GM18526 (cell line): Measurements from ENCODE around the gene PCSK5.

Experiments used
- POLR2A ChIP-seq: IDR thresholded peaks from 3 replicates; pipeline ENCODE4 v1.6.1; 2011; ENCODE audit not compliant: insufficient read length; ENCODE audit errors: extremely low read depth

The PCSK5 gene

GRCh38 chr9:75876999-75877640 lies 13.4 kb upstream of the PCSK5 start:
- TF ChIP-seq POLR2A, result no peak

- TF ChIP-seq POLR2A, result no peak
Measured at GRCh38 chr9:75878488-75878860, 12.0 kb upstream of the PCSK5 start.

- TF ChIP-seq POLR2A, result no peak
Measured at GRCh38 chr9:75880618-75881017, 9.9 kb upstream of the PCSK5 start.

GRCh38 chr9:75881761-75882160 lies 8.7 kb upstream of the PCSK5 start:
- no peak for TF ChIP-seq POLR2A

GRCh38 chr9:75885652-75886051 lies 4.8 kb upstream of the PCSK5 start:
- TF ChIP-seq POLR2A, result no peak

- TF ChIP-seq POLR2A, result no peak
Measured at GRCh38 chr9:75889577-75889976, 896 bp upstream of the PCSK5 start.

DNA sequence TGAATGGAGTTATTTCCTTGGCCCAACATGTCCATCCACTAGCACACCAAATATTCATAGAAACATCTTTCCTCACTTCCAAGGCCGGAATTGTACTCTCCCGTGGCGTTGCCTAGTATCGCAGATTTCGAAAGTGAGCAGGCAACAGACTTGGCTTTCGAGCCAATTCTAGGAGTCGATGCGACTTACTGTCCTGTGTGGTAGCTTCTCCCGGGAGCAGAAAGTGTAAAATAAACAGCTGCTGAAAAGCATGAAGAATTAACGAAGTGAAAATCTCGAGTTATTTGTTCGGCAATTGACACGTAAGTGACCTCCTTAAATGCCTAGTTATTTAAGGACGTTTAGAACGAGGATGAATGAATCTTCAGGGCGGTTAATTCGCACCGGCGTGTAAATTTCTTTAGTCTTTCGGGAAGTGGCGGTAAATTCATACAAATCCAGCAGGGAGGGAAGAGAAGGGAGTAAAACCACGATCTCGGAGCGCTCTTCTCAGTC lies 449 bp upstream of the PCSK5 start:
- TF ChIP-seq POLR2A, result no peak

- TF ChIP-seq POLR2A, result no peak
Measured at GRCh38 chr9:75891277-75891741, 836 bp downstream of the PCSK5 start.

DNA sequence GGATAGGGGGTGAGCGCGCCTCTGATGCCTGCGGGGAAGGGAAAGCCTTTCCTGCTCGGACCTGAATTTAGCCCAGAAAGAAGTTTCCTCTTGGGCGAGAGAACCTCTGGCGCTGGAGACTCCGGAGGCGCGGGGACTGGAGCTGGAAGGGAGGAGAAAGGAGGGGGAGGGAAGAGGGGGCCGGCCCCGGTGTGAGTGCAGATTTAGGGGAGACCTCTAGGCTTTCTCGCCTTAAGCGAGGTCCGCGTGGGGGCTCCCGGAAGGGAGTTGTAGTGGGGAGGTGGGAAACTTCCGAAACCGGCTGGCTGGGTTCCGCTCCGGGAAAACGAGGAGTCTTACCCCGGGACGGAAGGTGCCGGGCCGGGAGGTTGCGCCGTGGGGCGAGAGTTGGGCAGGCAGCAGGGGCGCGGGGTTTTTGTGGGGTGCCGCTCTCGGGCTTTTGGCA lies 1.3 kb downstream of the PCSK5 start:
- TF ChIP-seq POLR2A, result no peak

DNA sequence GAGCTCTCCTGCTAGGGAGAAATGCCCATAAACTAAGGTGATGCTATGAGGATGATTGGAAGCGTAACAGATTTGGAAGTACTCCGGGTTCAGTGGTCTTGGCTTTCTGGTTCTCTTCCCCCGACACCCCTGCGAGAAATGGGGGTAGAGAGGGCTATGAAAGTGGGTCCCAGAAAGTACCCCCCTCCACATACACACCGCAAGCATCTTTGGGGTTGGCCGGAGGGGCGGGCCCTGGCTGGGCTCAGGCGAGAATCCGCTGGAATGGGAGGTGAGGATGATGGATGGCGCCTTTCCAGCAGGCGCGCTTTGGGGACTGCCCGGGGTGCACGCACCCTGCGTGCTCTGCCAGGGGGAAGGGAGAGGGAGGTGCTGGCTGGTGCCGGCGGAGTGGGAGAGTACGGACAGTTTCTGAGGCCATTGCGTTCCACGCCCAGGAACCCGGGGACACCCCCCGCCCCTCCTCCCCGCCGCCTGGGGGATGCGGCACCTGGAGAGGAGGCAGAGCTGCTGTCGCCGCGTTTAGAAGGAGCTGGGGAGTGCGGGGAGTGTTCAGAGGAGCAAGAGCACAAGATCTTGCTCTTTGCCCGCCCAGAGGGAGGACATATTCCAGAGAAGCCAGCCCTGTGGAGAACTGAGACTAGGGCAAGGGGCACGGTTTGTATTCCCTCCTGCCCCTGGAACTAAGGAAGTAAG lies 1.9 kb downstream of the PCSK5 start:
- TF ChIP-seq POLR2A, result no peak

- no peak for TF ChIP-seq POLR2A
Measured at GRCh38 chr9:75893106-75893505, 2.6 kb downstream of the PCSK5 start.

DNA sequence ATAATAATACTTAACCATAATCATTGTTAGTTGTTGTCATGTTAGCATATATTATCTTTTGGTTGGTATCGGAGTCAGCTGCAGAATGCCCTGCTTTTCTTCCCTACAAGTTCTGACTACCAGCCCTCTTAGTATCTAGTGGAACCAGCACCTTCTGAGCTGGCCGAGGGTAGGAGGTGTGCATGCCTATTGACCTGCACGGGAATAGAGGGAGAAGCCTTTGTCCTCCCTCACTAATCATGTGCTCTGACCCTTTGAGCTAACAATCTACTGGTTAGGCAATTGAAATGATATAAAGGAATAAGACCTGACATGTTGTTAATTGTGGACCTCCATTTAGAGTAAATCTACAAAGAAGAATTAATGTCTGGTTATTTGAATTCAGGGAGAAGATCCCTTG lies 4.1 kb downstream of the PCSK5 start:
- TF ChIP-seq POLR2A, result no peak

DNA sequence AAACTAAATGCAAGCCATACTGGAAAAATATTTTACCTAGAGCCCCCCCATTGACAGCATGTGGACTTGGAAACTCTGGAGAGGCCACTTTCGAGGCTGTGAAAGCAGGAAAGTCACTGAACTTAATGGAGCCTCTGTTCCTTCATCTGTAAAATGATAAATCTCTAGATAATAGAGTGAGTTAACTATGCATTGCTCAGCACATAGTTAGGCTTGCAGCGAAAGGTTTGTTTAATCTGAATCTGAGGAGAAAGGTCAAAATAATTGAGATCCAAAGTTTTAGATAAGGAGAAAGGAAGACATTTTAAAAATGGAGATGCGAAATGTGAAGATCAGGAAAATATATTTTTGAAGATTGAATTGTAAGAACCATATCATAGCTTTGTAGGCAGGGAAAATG lies 4.6 kb downstream of the PCSK5 start:
- no peak for TF ChIP-seq POLR2A

DNA sequence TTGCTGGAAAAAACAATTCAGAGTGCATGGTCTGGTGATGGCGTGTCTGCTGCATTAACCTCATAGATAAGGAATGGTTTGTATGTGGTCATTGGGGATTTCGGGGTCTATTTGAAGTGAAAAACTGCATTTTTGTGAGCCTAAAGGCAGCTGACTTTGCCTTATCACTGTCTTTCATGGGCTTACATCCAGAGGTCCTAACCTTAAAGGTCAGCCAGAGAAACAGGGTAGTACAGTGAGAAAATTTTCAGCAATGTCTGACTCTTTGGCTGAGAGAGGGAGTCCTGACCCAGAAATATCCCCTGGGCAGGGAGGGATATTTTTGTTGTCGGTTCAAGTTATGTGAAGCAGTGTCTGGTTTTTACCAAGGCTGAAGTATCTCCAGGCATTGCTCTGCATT lies 5.7 kb downstream of the PCSK5 start:
- no peak for TF ChIP-seq POLR2A

GRCh38 chr9:75903785-75904360 lies 13.4 kb downstream of the PCSK5 start:
- TF ChIP-seq POLR2A, result no peak

DNA sequence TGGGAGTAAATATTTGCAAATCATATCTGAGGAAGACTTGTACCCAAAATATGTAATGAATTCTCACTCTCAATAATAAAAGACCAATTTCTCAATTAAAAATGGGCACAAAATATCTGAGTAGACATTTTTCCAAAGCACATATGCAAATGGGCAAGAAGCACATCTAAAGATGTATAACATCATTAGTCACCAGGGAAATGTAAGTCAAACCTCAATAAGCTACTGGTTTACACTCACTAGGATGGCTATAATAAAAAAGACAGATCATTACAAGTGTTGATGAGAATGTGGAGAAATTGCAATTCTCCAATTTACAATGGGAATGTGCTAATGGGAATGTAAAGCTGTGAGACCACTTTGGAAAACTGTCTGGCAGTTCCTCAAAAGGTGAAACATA lies 13.9 kb downstream of the PCSK5 start:
- TF ChIP-seq POLR2A, result no peak
